Activated CD4-positive, CD25-positive, alpha-beta regulatory T cell treated with anti-CD3 and anti-CD28 coated beads, Interleukin-2, amount 50 U/mL, for 16 hours (primary cell): Measurements from ENCODE around the gene TMEM126B.
A peak's percentile ranks its signal among the peaks of the same experiment; 100 is the strongest.
"Not testable (repeated sequence)": the region's sequence is repeated elsewhere in the genome, so short reads cannot be mapped to it uniquely, and the experiment has no call there.

Source experiments
- DNase-seq: peaks from one replicate; pipeline ENCODE4 v3.0.0-alpha.2; 2020; ENCODE audit warnings: low read depth, low spot score

TMEM126B gene

GRCh38 chr11:85627998-85628770 lies at the start of gene TMEM126B:
TMEM126B (plus strand) TSS chr11:85628593; CDS start chr11:85628608, 15 bp downstream.
- peak; percentile 93 for DNase-seq

GRCh38 chr11:85582111-85582510 lies 46.3 kb upstream of the TMEM126B start:
- no peak for DNase-seq

GRCh38 chr11:85589373-85589772 lies 39.0 kb upstream of the TMEM126B start:
- no peak for DNase-seq

- no peak for DNase-seq
These were observed 37.4 kb upstream of the TMEM126B start for GRCh38 chr11:85590848-85591483.

- no peak for DNase-seq
These were observed 33.0 kb upstream of the TMEM126B start for GRCh38 chr11:85595285-85595884.

GRCh38 chr11:85596886-85597285 lies 31.5 kb upstream of the TMEM126B start:
- no peak for DNase-seq

GRCh38 chr11:85599083-85599482 lies 29.3 kb upstream of the TMEM126B start:
- no peak for DNase-seq

- DNase-seq = no peak
These were observed 25.7 kb upstream of the TMEM126B start for GRCh38 chr11:85602526-85603213.

GRCh38 chr11:85603220-85603619 lies 25.2 kb upstream of the TMEM126B start:
- DNase-seq = no peak

GRCh38 chr11:85606237-85606636 lies 22.2 kb upstream of the TMEM126B start:
- not testable (repeated sequence) for DNase-seq

GRCh38 chr11:85608621-85609020 lies 19.8 kb upstream of the TMEM126B start:
- DNase-seq = not testable (repeated sequence)

- DNase-seq = not testable (repeated sequence)
These were observed 19.1 kb upstream of the TMEM126B start for GRCh38 chr11:85609286-85609685.

GRCh38 chr11:85611643-85612042 lies 16.8 kb upstream of the TMEM126B start:
- DNase-seq = not testable (repeated sequence)

GRCh38 chr11:85619499-85619898 lies 8.9 kb upstream of the TMEM126B start:
- DNase-seq = no peak

GRCh38 chr11:85620256-85620655 lies 8.1 kb upstream of the TMEM126B start:
- no peak for DNase-seq

- no peak for DNase-seq
These were observed 1.9 kb upstream of the TMEM126B start for GRCh38 chr11:85626496-85626895.

GRCh38 chr11:85627332-85627997 lies 928 bp upstream of the TMEM126B start, which contains the start of gene DLG2:
DLG2 (minus strand) TSS chr11:85627344.
- no peak for DNase-seq

- no peak for DNase-seq
These were observed 463 bp downstream of the TMEM126B start for GRCh38 chr11:85628771-85629341.

GRCh38 chr11:85634747-85635146 lies 6.4 kb downstream of the TMEM126B start:
- DNase-seq = no peak

GRCh38 chr11:85643191-85643614 lies 14.8 kb downstream of the TMEM126B start:
- no peak for DNase-seq

GRCh38 chr11:85647078-85647477 lies 18.7 kb downstream of the TMEM126B start:
- DNase-seq = no peak
